Activated CD4-positive, alpha-beta T cell treated with anti-CD3 and anti-CD28 coated beads, Interleukin-2, amount 10 ng/mL, durations not matched to agents 7 days and 5 days (primary cell): Measurements from ENCODE around the gene MGMT. TPM values are rescaled to one million over a fixed set of nuclear protein-coding genes. Genes with fewer than 3 reads are reported as not detected.

Source experiments
- CTCF ChIA-PET: fragments of 350-600 bp; sonication (Branson Sonifier 250); formaldehyde crosslinking; loops from one replicate; lab custom pipeline; 2021; ENCODE audit warnings: antibody characterized with exemption; lab: Charles Lee
- POLR2A ChIA-PET: fragments of 350-600 bp; sonication (Branson Sonifier 250); formaldehyde crosslinking; loops from one replicate; lab custom pipeline; 2021; ENCODE audit warnings: antibody characterized with exemption; lab: Charles Lee
- DNase-seq: peaks from one replicate; pipeline ENCODE4 v3.0.0-alpha.2; 2020
- H3K27ac Mint-ChIP-seq: one replicate; pipeline ENCODE4 v1.8.0; 2021; ENCODE audit warnings: mild to moderate bottlenecking, moderate library complexity, mixed read lengths
- H3K27me3 Mint-ChIP-seq: one replicate; pipeline ENCODE4 v1.8.0; 2021; ENCODE audit warnings: mixed read lengths
- H3K36me3 Mint-ChIP-seq: one replicate; pipeline ENCODE4 v1.8.0; 2021; ENCODE audit warnings: low read depth, mixed read lengths
- H3K4me1 Mint-ChIP-seq: one replicate; pipeline ENCODE4 v1.8.0; 2021; ENCODE audit warnings: mixed read lengths
- H3K4me3 Mint-ChIP-seq: one replicate; pipeline ENCODE4 v1.8.0; 2021; ENCODE audit warnings: mild to moderate bottlenecking, moderate library complexity, mixed read lengths
- H3K9me3 Mint-ChIP-seq: one replicate; pipeline ENCODE4 v1.8.0; 2021; ENCODE audit warnings: mixed read lengths
- total RNA-seq, 2 experiments: library from RNA; stranded (reverse); gene quantifications; one replicate each; pipeline ENCODE4 v1.2.3, GENCODE V29; 2021

The MGMT gene
- total RNA-seq, 2 experiments from 2014 or later, result 17.6 to 19.3 TPM

DNA sequence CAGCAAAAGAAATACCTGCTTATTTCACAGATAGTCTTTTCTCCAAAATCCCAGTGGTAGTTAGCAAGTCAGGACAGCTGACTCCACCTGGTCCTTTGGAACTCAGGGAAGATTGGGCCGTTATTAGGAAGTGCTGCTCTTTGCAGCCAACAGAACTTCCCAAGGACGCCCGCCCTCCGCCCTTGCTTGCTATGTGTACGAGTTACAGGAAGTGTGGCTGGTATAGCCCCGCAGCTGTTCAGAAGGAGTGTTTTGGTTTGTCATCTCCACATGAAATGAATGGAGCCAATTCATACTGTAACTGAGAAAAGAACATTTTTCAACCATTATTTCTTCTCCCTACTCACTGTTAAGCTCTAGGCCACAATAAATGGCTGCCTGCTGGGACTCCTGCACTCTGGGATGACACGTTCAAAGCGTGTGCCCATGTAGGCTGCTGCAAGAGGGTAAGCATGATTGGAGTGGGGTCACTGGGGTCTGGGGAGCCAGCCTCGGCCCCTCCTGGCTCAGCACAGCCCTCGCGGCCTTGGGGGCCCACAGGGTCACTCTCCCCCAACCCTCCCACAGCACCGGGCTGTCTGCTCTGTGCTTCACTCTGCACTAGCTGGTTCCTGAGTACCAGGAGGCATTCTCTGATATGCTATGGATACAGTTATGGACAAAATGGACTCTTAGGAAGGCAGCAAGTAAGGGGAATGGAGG is 253.0 kb downstream of the MGMT start:
- CTCF ChIA-PET, result no interaction called here
- peaks cover 18% of the 10 kb centered on the region for H3K9me3 Mint-ChIP-seq
- H3K36me3 Mint-ChIP-seq, result peaks cover 4% of the 10 kb centered on the region
- DNase-seq, result no peak
- H3K4me1 Mint-ChIP-seq, result no peaks in the 10 kb centered on the region
- no peaks in the 10 kb centered on the region for H3K27me3 Mint-ChIP-seq
- H3K27ac Mint-ChIP-seq, result no peak overlapping the region
- no peak overlapping the region for H3K4me3 Mint-ChIP-seq
- POLR2A ChIA-PET, result no interaction called here

DNA sequence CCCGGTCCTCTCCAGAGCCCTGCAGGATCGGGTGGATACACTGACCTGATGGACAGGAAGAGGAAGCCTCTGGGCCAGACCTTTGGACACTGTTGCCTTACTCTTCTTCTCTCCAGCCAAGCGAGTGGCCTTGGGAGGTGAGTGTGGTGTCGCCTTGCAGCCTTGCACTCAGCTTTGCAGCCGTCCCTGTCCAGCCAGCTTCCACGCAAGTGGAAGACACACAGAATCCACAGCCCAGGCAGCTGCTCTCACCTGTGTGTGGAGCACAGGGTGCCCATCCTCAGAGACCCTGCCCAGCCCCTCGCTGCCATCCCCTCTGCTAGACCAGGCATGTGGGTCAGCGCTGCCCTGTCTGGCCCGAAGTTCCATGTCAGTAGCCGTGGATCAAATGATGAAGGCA is 258.0 kb downstream of the MGMT start:
- POLR2A ChIA-PET, result no interaction called here
- CTCF ChIA-PET, result interaction anchor here (0.8 kb wide), 1 partner anchor 38 kb away, joined by 3 read pairs; no protein-coding TSS in a partner anchor
- Mint-ChIP-seq H3K4me1 (no peaks in the 10 kb centered on the region), H3K9me3 (peaks cover 27% of the 10 kb centered on the region), H3K27me3 (no peaks in the 10 kb centered on the region), H3K36me3 (peaks cover 6% of the 10 kb centered on the region), H3K27ac (no peak overlapping the region), H3K4me3 (no peak overlapping the region)
- no peak for DNase-seq

DNA sequence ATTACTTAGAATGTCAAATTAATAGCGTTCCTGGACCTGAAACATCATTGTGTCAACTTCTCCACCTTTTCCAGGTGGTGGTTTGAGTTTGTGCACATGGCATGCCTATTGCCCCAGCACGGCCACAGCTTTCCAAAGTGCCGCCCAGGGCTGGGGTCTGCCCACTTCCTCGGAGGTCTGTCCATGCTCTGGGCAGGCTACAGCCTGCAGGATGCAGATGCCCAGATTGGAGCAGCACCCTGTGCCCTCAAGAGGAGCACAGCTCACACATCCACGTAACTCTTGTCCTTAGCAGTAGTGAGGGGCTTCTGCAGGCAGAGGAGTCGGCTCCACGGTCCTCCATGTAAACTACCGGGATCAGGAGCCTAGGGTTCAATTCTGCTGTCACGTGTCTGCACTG is 258.4 kb downstream of the MGMT start:
- Mint-ChIP-seq H3K4me1 (no peaks in the 10 kb centered on the region), H3K27ac (no peak overlapping the region), H3K4me3 (no peak overlapping the region), H3K36me3 (peaks cover 6% of the 10 kb centered on the region), H3K9me3 (peaks cover 26% of the 10 kb centered on the region), H3K27me3 (no peaks in the 10 kb centered on the region)
- POLR2A ChIA-PET, result no interaction called here
- CTCF ChIA-PET, result interaction anchor here (0.8 kb wide), 1 partner anchor 38 kb away, joined by 3 read pairs; no protein-coding TSS in a partner anchor
- no peak for DNase-seq

DNA sequence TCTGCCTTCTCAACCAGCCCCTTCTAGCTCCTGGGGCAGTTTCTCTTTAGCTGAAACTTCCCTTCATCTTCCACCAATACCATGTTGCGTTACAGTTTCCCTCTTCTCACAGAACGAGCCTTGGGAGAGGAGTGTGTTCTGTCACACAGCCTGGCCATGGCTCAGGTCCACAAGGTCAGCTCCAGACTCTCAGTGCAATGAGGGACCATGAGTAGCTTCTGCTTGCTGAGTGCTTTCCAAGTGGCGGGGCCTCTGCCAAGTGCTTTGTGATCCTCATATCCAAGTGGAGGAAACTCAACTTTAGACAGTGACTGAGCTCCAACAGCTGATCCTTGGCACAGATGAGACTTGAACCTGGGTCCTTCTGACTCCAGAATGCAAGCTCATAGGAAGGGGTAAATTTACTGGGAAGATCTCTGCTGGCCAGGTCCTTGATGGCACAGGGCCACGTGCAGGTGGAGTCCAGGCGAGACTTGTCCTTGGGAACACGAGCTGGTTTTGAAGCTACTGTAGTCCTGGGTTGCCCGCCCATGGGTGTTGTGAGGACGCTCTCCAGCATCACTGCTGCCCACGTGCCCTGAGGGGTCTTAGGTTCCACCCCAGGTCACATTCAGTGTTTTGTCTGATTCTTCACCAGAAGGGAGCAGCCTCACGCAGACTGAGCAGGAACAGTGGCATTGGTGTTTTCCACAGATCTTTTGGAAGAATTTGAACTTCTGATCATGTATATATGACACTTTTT is 259.0 kb downstream of the MGMT start:
- Mint-ChIP-seq H3K27me3 (no peaks in the 10 kb centered on the region), H3K9me3 (peaks cover 21% of the 10 kb centered on the region), H3K4me1 (no peaks in the 10 kb centered on the region), H3K27ac (no peak overlapping the region), H3K4me3 (no peak overlapping the region), H3K36me3 (peaks cover 6% of the 10 kb centered on the region)
- ChIA-PET CTCF (interaction anchor here (0.8 kb wide), 1 partner anchor 39 kb away, joined by 3 read pairs; no protein-coding TSS in a partner anchor), POLR2A (no interaction called here)
- DNase-seq, result no peak

GRCh38 chr10:129727071-129727470 is 260.0 kb downstream of the MGMT start:
- ChIA-PET CTCF (no interaction called here), POLR2A (no interaction called here)
- no peak overlapping the region for H3K4me3 Mint-ChIP-seq
- H3K4me1 Mint-ChIP-seq, result no peaks in the 10 kb centered on the region
- no peaks in the 10 kb centered on the region for H3K27me3 Mint-ChIP-seq
- no peak overlapping the region for H3K27ac Mint-ChIP-seq
- DNase-seq, result no peak
- peaks cover 22% of the 10 kb centered on the region for H3K9me3 Mint-ChIP-seq
- peaks cover 6% of the 10 kb centered on the region for H3K36me3 Mint-ChIP-seq

- H3K27ac Mint-ChIP-seq, result no peak overlapping the region
- H3K9me3 Mint-ChIP-seq, result peaks cover 22% of the 10 kb centered on the region
- H3K4me1 Mint-ChIP-seq, result no peaks in the 10 kb centered on the region
- no peak for DNase-seq
- H3K27me3 Mint-ChIP-seq, result no peaks in the 10 kb centered on the region
- ChIA-PET CTCF (no interaction called here), POLR2A (no interaction called here)
- H3K4me3 Mint-ChIP-seq, result no peak overlapping the region
- H3K36me3 Mint-ChIP-seq, result peaks cover 6% of the 10 kb centered on the region
These were observed 260.5 kb downstream of the MGMT start for GRCh38 chr10:129727495-129727894.

GRCh38 chr10:129728246-129728820 is 261.3 kb downstream of the MGMT start:
- Mint-ChIP-seq H3K27ac (no peak overlapping the region), H3K36me3 (peaks cover 5% of the 10 kb centered on the region), H3K9me3 (peaks cover 20% of the 10 kb centered on the region), H3K27me3 (no peaks in the 10 kb centered on the region), H3K4me1 (no peaks in the 10 kb centered on the region), H3K4me3 (no peak overlapping the region)
- ChIA-PET CTCF (no interaction called here), POLR2A (no interaction called here)
- no peak for DNase-seq

GRCh38 chr10:129728905-129729795 is 262.1 kb downstream of the MGMT start:
- H3K27me3 Mint-ChIP-seq, result no peaks in the 10 kb centered on the region
- CTCF ChIA-PET, result no interaction called here
- peaks cover 5% of the 10 kb centered on the region for H3K36me3 Mint-ChIP-seq

GRCh38 chr10:129730272-129730992 is 263.4 kb downstream of the MGMT start:
- peaks cover 3% of the 10 kb centered on the region for H3K36me3 Mint-ChIP-seq
- H3K4me1 Mint-ChIP-seq, result no peaks in the 10 kb centered on the region
- no peak overlapping the region for H3K27ac Mint-ChIP-seq
- CTCF ChIA-PET, result no interaction called here
- peaks cover 17% of the 10 kb centered on the region for H3K9me3 Mint-ChIP-seq
- DNase-seq, result no peak
- POLR2A ChIA-PET, result no interaction called here
- H3K4me3 Mint-ChIP-seq, result no peak overlapping the region
- H3K27me3 Mint-ChIP-seq, result no peaks in the 10 kb centered on the region

More at GRCh38 chr10:129728905-129729795, 262.1 kb downstream of the MGMT start:
- Mint-ChIP-seq H3K4me3 (no peak overlapping the region), H3K9me3 (peaks cover 17% of the 10 kb centered on the region), H3K27ac (no peak overlapping the region), H3K4me1 (no peaks in the 10 kb centered on the region)
- DNase-seq, result no peak
- POLR2A ChIA-PET, result no interaction called here

DNA sequence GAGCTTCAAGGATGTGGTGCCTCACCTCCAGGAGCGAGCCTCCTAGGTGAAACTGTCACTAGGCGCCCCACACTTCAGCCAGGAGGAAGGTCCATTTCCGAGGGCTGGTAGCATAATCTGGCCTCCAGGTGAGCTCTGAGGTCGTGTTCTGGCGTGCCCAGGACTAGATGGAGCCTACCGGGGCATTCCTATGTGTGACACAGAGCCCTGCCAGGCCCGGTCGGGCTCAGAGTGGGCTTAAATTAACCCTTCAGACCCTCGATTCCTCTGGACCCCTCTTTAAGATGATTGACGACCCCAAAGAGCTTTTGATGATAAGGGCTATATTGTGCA is 263.9 kb downstream of the MGMT start:
- Mint-ChIP-seq H3K27me3 (no peaks in the 10 kb centered on the region), H3K9me3 (peaks cover 17% of the 10 kb centered on the region), H3K4me3 (no peak overlapping the region), H3K27ac (no peak overlapping the region), H3K4me1 (no peaks in the 10 kb centered on the region), H3K36me3 (peaks cover 1% of the 10 kb centered on the region)
- no peak for DNase-seq
- POLR2A ChIA-PET, result interaction anchor here (0.7 kb wide), 1 partner anchor 594 kb away, joined by 3 read pairs; no protein-coding TSS in a partner anchor
- CTCF ChIA-PET, result no interaction called here

DNA sequence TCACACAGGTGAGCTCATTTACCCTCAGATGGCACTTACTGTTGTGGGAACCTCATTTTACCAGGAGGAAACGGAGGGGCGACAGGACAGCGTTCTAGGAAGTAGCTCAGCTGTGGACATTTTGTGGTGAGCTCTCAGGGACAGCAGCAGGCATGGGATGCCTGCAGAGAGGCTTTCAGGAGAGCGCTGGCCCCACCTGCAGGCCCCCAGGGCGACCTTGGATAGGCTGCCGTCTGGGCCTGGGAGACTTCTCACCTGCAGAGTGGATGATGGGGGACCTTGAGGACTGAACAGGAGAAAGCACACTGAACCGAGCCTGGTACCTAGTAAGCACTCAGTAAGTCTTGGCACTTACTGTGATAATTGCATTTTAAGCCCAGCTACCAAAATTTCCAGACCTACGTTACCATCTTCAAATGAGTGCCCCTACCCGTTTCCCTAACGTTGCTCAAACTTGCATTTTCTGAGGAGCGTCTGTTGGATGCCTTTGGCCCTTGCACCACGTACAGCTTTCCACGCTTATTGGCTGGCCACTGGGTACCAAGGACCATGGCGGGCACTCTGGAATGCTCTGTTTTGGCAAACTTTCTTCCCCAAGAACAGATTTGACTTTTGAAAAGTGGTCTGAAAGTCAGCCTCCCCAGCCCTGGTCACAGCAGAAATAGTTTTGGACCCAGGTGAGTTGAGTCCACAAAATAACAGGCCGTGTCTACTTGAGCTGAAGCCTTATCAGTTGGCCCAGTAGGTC is 273.7 kb downstream of the MGMT start:
- ChIA-PET POLR2A (no interaction called here), CTCF (interaction anchor here (0.6 kb wide), 1 partner anchor 867 kb away, joined by 3 read pairs; no protein-coding TSS in a partner anchor)
- peaks cover 23% of the 10 kb centered on the region for H3K9me3 Mint-ChIP-seq
- H3K4me1 Mint-ChIP-seq, result no peaks in the 10 kb centered on the region
- peaks cover 2% of the 10 kb centered on the region for H3K36me3 Mint-ChIP-seq
- DNase-seq, result no peak
- no peak overlapping the region for H3K27ac Mint-ChIP-seq
- no peak overlapping the region for H3K4me3 Mint-ChIP-seq
- no peaks in the 10 kb centered on the region for H3K27me3 Mint-ChIP-seq
